Activated T-cell treated with anti-CD3 and anti-CD28 coated beads, Interleukin-2, amount 50 U/mL, for 72 hours (primary cell): ENCODE results near the gene CSDE1. TPM values are rescaled to one million over a fixed set of nuclear protein-coding genes. Genes with fewer than 3 reads are reported as not detected.

Experiments used
- ATAC-seq, 2 donors: fragments of 150-1000 bp; cut with Tn5 transposase; replicated peaks in 1 of 2; 2 replicates each; pipeline ENCODE4 v1.10.0; 2021; ENCODE audit warnings: moderate library complexity in 2 of 2, mild to moderate bottlenecking in 1 of 2
- DNase-seq, 2 donors: peaks; one replicate each; pipeline ENCODE4 v3.0.0; 2021 to 2022; ENCODE audit warnings: mixed read lengths in 1 of 2
- H3K27ac Mint-ChIP-seq: one replicate; pipeline ENCODE4 v1.8.0; 2022; ENCODE audit warnings: mild to moderate bottlenecking, moderate library complexity, mixed read lengths
- H3K27me3 Mint-ChIP-seq: one replicate; pipeline ENCODE4 v1.8.0; 2022; ENCODE audit warnings: low read depth, mixed read lengths
- H3K36me3 Mint-ChIP-seq, 2 donors: one replicate each; pipeline ENCODE4 v1.8.0; 2022; ENCODE audit warnings: mixed read lengths in 2 of 2, mild to moderate bottlenecking in 1 of 2; ENCODE audit not compliant: insufficient read depth in 2 of 2
- H3K4me1 Mint-ChIP-seq: one replicate; pipeline ENCODE4 v1.8.0; 2022; ENCODE audit warnings: low read depth, mixed read lengths
- H3K4me3 Mint-ChIP-seq, 2 donors: one replicate each; pipeline ENCODE4 v1.8.0; 2022; ENCODE audit warnings: mild to moderate bottlenecking in 2 of 2, mixed read lengths in 2 of 2, moderate library complexity in 2 of 2
- H3K9me3 Mint-ChIP-seq, 2 donors: one replicate each; pipeline ENCODE4 v1.8.0; 2022; ENCODE audit warnings: mixed read lengths in 2 of 2
- total RNA-seq, 2 donors: library from RNA; stranded (reverse); gene quantifications; one replicate each; pipeline ENCODE4 v1.2.3, GENCODE V29; 2022

CSDE1 gene
- total RNA-seq, 2 donors from 2014 or later: 478 to 479 TPM

GRCh38 chr1:114712977-114713376 is 44.8 kb downstream of the CSDE1 start:
- H3K9me3 Mint-ChIP-seq: no peaks in the 10 kb centered on the region
- peaks cover 28% of the 10 kb centered on the region for H3K4me1 Mint-ChIP-seq
- DNase-seq (no peak), ATAC-seq (no peak)
- H3K27ac Mint-ChIP-seq: no peak overlapping the region
- H3K4me3 Mint-ChIP-seq: no peak overlapping the region
- no peaks in the 10 kb centered on the region for H3K27me3 Mint-ChIP-seq
- peaks cover 10 to 24% of the 10 kb centered on the region in 2 donors for H3K36me3 Mint-ChIP-seq

- Mint-ChIP-seq H3K9me3 (no peaks in the 10 kb centered on the region), H3K4me3 (no peak overlapping the region), H3K27ac (no peak overlapping the region), H3K27me3 (no peaks in the 10 kb centered on the region), H3K36me3 (peaks cover 8 to 27% of the 10 kb centered on the region in 2 donors), H3K4me1 (peaks cover 13% of the 10 kb centered on the region)
- no peak for ATAC-seq
- no peak for DNase-seq
Observed at GRCh38 chr1:114710360-114710759, 47.4 kb downstream of the CSDE1 start.

GRCh38 chr1:114707604-114708003 is 50.2 kb downstream of the CSDE1 start:
- Mint-ChIP-seq H3K9me3 (no peaks in the 10 kb centered on the region), H3K27me3 (no peaks in the 10 kb centered on the region), H3K27ac (peak overlapping the region; percentile 25), H3K36me3 (peaks cover 5 to 19% of the 10 kb centered on the region in 2 donors), H3K4me3 (no peak overlapping the region), H3K4me1 (no peaks in the 10 kb centered on the region)
- no peak for ATAC-seq
- no peak for DNase-seq

DNA sequence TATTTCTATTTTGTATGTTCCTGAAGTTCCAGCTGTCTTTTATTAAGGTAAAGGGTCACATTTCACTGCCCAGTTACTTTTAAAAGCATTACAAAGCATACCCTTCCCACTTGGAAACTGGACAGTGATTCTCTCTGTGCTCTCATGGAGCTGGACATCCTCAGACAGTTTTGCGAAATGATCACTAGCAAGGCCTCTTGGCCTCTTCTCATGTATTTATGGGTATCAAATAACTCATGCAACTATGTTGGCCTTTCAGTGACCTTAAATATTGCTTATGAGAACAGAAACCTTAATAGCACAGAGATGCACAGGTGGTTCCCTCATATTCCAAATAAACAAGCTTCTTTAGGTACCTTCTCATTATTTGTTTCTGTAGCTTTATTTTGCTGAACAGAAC is 54.5 kb downstream of the CSDE1 start:
- DNase-seq (no peak), ATAC-seq (no peak)
- Mint-ChIP-seq H3K27ac (no peak overlapping the region), H3K4me3 (no peak overlapping the region), H3K9me3 (no peaks in the 10 kb centered on the region), H3K4me1 (no peaks in the 10 kb centered on the region), H3K27me3 (no peaks in the 10 kb centered on the region), H3K36me3 (peaks cover 3 to 7% of the 10 kb centered on the region in 2 donors)

- Mint-ChIP-seq H3K36me3 (peaks cover 3 to 6% of the 10 kb centered on the region in 2 donors), H3K27ac (no peak overlapping the region), H3K4me3 (no peak overlapping the region), H3K27me3 (no peaks in the 10 kb centered on the region), H3K4me1 (no peaks in the 10 kb centered on the region), H3K9me3 (no peaks in the 10 kb centered on the region)
- DNase-seq (no peak), ATAC-seq (no peak)
Observed at GRCh38 chr1:114702737-114703136, 55.0 kb downstream of the CSDE1 start.

- no peaks in the 10 kb centered on the region for H3K36me3 Mint-ChIP-seq
- ATAC-seq: no peak
- peaks cover 4% of the 10 kb centered on the region for H3K27me3 Mint-ChIP-seq
- no peaks in the 10 kb centered on the region for H3K4me1 Mint-ChIP-seq
- no peak overlapping the region for H3K4me3 Mint-ChIP-seq
- H3K27ac Mint-ChIP-seq: no peak overlapping the region
- no peaks in the 10 kb centered on the region for H3K9me3 Mint-ChIP-seq
- DNase-seq: no peak
Observed at GRCh38 chr1:114701931-114702330, 55.9 kb downstream of the CSDE1 start.

GRCh38 chr1:114700036-114700600 is 57.7 kb downstream of the CSDE1 start:
- no peak for ATAC-seq
- Mint-ChIP-seq H3K27ac (no peak overlapping the region), H3K4me1 (no peaks in the 10 kb centered on the region), H3K9me3 (no peaks in the 10 kb centered on the region), H3K27me3 (peaks cover 15% of the 10 kb centered on the region), H3K36me3 (no peaks in the 10 kb centered on the region), H3K4me3 (no peak overlapping the region)
- no peak for DNase-seq

DNA sequence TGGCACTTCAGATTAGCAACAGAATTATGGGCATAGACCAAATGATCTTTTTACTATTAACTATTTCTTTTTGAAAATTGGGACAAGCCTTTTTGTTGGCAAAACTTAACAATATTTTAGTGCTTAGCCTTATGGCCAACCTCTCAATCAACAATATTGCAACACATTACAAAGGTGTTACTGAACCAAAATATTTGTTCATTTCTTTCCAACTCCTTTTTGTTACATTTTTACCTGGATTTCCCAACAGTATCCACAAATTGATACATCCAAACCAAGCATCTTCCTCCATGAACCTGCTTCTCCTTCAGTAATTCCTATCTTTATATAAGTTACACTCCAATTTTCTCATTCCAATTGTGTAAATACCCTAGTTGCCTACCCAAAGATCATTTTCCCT is 61.0 kb downstream of the CSDE1 start:
- H3K27ac Mint-ChIP-seq: no peak overlapping the region
- no peak for ATAC-seq
- peaks cover 16% of the 10 kb centered on the region for H3K27me3 Mint-ChIP-seq

GRCh38 chr1:114695430-114696058 is 62.2 kb downstream of the CSDE1 start, which contains the start of gene AMPD1:
Gene AMPD1, minus strand, starts transcription at chr1:114695546. Its CDS starts 75 bp downstream, at chr1:114695471.
- Mint-ChIP-seq H3K27ac (no peak within 1 kb of the TSS), H3K27me3 (peaks cover 19% of the 10 kb centered on the region), H3K4me1 (no peaks in the 10 kb centered on the region), H3K36me3 (no peaks in the 10 kb centered on the region), H3K4me3 (no peak within 1 kb of the TSS), H3K9me3 (no peaks in the 10 kb centered on the region)
- DNase-seq (no peak), ATAC-seq (no peak)

More for the DNA sequence above, 61.0 kb downstream of the CSDE1 start:
- Mint-ChIP-seq H3K9me3 (no peaks in the 10 kb centered on the region), H3K4me3 (no peak overlapping the region), H3K36me3 (no peaks in the 10 kb centered on the region), H3K4me1 (no peaks in the 10 kb centered on the region)
- DNase-seq: no peak

DNA sequence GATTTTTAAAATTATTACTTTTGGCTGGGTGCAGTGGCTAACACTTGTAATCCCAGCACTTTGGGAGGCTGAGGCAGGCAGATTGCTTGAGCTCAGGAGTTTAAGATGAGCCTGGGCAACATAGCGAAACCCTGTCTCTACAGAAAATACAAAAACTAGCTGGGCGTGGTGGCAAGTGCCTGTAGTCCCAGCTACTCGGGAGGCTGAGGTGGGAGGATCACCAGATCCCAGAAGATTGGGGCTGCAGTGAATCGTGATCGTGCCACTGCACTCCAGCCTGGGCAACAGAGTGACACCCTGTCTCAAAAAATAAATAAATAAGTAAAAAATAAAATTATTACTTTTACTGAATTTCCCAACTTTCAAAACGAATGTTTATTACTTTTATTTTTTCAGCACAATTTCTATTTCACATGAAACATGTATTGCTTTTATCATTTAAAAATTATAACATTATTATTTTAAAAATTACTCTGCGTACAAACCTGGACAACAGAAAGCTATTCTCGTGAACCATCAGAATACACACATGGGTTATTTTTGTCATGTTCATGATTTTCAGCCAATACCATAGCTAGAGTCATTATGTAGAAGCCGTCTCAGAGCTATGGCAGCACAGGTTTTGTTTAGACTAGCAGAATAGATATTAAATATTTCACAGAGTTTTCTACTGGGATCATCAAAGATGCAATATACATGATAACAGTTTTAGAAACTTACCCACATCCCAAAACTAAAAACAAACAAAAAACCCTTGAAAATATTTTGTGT is 63.1 kb downstream of the CSDE1 start:
- no peak overlapping the region for H3K4me3 Mint-ChIP-seq
- H3K27me3 Mint-ChIP-seq: peaks cover 26% of the 10 kb centered on the region
- no peak overlapping the region for H3K27ac Mint-ChIP-seq
- ATAC-seq (no peak), DNase-seq (no peak)
- H3K4me1 Mint-ChIP-seq: no peaks in the 10 kb centered on the region
- no peaks in the 10 kb centered on the region for H3K36me3 Mint-ChIP-seq
- H3K9me3 Mint-ChIP-seq: no peaks in the 10 kb centered on the region

DNA sequence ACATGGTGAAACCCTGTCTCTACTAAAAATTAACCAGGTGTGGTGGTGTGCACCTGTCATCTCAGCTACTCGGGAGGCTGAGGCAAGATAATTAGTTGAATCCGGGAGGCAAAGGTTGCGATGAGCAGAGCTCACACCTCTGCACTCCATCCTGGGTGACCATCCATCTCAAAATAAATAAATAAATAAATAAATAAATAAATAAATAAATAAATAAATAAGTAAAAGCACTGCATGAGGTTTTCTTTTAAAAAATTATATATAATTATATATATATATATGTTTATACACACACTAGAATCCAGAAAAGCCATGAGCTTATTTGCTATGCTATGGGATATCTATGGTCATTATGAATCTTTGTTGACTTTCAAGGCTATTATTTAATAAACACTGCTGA is 64.8 kb downstream of the CSDE1 start:
- Mint-ChIP-seq H3K4me3 (no peak overlapping the region), H3K9me3 (no peaks in the 10 kb centered on the region), H3K27ac (no peak overlapping the region), H3K4me1 (no peaks in the 10 kb centered on the region), H3K36me3 (no peaks in the 10 kb centered on the region), H3K27me3 (peaks cover 35% of the 10 kb centered on the region)
- ATAC-seq (no peak), DNase-seq (no peak)

GRCh38 chr1:114691061-114691460 is 66.7 kb downstream of the CSDE1 start:
- no peaks in the 10 kb centered on the region for H3K9me3 Mint-ChIP-seq
- peaks cover 46% of the 10 kb centered on the region for H3K27me3 Mint-ChIP-seq
- H3K27ac Mint-ChIP-seq: no peak overlapping the region
- ATAC-seq (no peak), DNase-seq (no peak)
- H3K36me3 Mint-ChIP-seq: no peaks in the 10 kb centered on the region
- H3K4me3 Mint-ChIP-seq: no peak overlapping the region
- no peaks in the 10 kb centered on the region for H3K4me1 Mint-ChIP-seq

DNA sequence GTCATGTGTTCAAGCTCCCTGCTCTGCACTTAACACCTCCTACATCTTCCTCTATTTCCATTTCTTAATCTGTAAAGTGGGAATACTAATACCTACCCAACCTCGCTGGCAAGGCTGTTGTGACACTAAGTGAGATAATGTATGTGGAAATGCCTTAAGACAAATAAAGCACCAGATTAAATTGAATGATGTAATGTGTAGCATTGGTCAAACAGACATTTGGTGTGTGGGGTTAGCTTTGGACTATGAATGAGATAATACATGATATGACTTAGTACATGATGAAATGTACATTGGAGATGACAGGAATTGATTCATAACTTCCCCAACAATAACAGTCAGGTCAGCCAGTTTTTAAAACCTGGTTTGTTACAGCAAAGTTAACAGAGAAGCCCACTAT is 67.6 kb downstream of the CSDE1 start:
- H3K27ac Mint-ChIP-seq: no peak overlapping the region
- H3K4me1 Mint-ChIP-seq: no peaks in the 10 kb centered on the region
- peaks cover 48% of the 10 kb centered on the region for H3K27me3 Mint-ChIP-seq
- DNase-seq (no peak), ATAC-seq (no peak)
- no peaks in the 10 kb centered on the region for H3K9me3 Mint-ChIP-seq
- H3K4me3 Mint-ChIP-seq: no peak overlapping the region
- no peaks in the 10 kb centered on the region for H3K36me3 Mint-ChIP-seq
